Measurements from ENCODE around the gene PTBP3.

DNA sequence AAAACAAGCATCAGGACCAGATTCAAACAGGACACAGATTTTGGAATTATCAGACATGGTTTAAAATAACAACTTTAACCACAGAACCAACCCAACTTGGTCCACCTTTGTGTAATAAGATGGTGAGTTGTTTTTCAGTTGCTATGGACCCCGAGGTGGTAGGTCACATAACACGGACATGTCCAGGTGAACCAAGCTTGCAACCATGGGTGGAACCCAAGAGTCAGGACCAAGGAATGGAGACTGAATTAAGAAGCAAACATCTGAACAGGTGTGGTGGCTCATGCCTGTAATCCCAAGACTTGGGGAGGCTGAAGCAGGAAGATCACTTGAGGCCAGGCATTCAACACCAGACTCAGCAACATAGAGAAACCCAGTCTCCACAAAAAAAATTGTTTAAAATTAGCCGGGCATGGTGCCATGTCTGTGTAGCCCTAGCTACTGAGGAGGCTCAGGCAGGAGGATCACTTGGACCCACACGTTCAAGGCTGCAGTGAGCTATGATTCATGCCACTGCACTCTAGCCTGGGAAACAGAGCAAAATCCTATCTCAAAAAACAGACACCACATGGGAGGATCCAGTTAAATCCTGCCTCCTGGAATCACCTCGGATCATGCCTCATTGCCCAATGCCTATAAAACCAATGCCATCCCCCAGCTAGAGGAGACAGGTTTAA, 10.6 kb downstream of the PTBP3 start:
- TF ChIP-seq, protein P1, sequence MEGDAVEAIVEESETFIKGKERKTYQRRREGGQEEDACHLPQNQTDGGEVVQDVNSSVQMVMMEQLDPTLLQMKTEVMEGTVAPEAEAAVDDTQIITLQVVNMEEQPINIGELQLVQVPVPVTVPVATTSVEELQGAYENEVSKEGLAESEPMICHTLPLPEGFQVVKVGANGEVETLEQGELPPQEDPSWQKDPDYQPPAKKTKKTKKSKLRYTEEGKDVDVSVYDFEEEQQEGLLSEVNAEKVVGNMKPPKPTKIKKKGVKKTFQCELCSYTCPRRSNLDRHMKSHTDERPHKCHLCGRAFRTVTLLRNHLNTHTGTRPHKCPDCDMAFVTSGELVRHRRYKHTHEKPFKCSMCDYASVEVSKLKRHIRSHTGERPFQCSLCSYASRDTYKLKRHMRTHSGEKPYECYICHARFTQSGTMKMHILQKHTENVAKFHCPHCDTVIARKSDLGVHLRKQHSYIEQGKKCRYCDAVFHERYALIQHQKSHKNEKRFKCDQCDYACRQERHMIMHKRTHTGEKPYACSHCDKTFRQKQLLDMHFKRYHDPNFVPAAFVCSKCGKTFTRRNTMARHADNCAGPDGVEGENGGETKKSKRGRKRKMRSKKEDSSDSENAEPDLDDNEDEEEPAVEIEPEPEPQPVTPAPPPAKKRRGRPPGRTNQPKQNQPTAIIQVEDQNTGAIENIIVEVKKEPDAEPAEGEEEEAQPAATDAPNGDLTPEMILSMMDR (conservative IDR thresholded peaks at IDR 0.05; ENCODE audit: low read length) = no peak
- TF ChIP-seq EZH2phosphoT487 (IDR thresholded peaks at IDR 0.05; ENCODE audit: borderline replicate concordance) = no peak

All from Loucy (cell line).